ENCODE data around the gene MORN5. TPM values are rescaled to one million over a fixed set of nuclear protein-coding genes. Genes with fewer than 3 reads are reported as not detected.

MORN5 gene
- total RNA-seq (2022; extraction: Qiagen RNA extraction; ENCODE audit: low read depth), result 0.44 TPM in 1 of 5 replicates, not detected in the others

GRCh38 chr9:122159026-122159924 is at the start of gene MORN5, which contains the start of gene NDUFA8:
Gene MORN5 (plus strand): TSS chr9:122159908. CDS start chr9:122159973, 65 bp downstream.
Gene NDUFA8 (minus strand): TSS chr9:122159779. CDS start chr9:122159677, 102 bp downstream.

DNA sequence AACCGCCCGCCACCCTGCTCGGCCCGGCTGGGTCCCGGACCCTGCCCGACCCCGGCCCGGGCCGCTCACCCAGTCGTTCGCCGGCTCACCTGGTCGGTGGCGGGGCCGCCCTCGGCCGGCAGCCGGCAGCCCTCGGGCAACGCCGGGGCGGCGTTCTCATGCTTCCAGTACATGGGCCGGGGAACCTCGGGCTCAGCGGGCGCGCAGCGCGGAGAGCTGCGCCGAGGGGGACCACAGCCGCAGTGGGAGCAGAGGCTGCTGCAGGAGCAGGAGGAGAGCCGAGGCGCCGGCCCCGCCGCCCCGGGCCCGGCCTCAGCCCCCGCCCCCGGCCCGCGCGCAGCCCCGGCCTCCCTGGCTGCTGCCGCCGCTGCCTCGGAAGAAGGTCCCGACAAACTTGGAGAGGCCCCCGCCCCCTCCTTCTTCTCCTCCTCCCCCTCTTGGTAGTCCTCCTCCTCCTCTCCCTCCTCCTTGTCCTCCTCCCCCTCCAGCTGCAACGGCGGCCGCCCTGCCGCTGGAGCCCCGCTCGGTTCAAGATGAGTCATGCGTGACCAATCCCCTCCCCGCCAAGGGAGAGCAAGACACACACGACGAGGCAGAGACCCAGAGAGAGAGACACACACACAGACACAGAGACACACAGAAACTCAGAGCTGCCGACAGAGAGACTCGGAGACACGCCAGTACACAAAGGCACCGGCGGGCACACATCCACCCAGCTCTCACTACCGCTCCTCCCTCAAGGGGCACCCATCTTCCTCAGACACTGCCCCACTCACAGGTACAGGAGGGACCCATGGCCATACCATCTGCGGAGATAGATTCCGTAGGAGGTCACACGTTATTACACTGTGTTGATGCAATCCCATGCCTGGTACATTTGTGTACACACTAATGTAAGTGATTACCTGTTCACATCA is 69.1 kb downstream of the MORN5 start, which contains the start of gene LHX6:
TSS of gene LHX6 (minus strand) at position 390 of the 917 bp plus-strand sequence. CDS start at position 173, 217 bp downstream.

Other genes with a start within 250 kb of the MORN5 start
- gene TTLL11, start 66.6 kb upstream of the MORN5 start, total RNA-seq (2022; extraction: Qiagen RNA extraction; ENCODE audit: low read depth), result 3.2 to 4.6 TPM (median 4.0 TPM) in 5 replicates
- gene NDUFA8, start 129 bp upstream of the MORN5 start, total RNA-seq (2022; extraction: Qiagen RNA extraction; ENCODE audit: low read depth), result 89.3 to 113 TPM (median 106 TPM) in 5 replicates
- gene LHX6, start 69.0 kb downstream of the MORN5 start, total RNA-seq (2022; extraction: Qiagen RNA extraction; ENCODE audit: low read depth), result 0.22 to 0.45 TPM (median 0.27 TPM) in 5 replicates
- 13.8 to 23.7 TPM (median 21.4 TPM) in 5 replicates for gene RBM18, start 104.9 kb downstream of the MORN5 start, total RNA-seq (2022; extraction: Qiagen RNA extraction; ENCODE audit: low read depth)
- 66.9 to 76.9 TPM (median 71.2 TPM) in 5 replicates for gene MRRF, start 105.0 kb downstream of the MORN5 start, total RNA-seq (2022; extraction: Qiagen RNA extraction; ENCODE audit: low read depth)
- gene PTGS1, start 211.1 kb downstream of the MORN5 start, total RNA-seq (2022; extraction: Qiagen RNA extraction; ENCODE audit: low read depth), result 0.82 to 1.5 TPM (median 1.2 TPM) in 5 replicates

All from A549 treated with CpdA at 1 μM for 4 hours (cell line).